Keratinocyte (primary cell): ENCODE measurements around the gene EXOC4. TPM values are rescaled to one million over a fixed set of nuclear protein-coding genes. Genes with fewer than 3 reads are reported as not detected.

Source experiments
- DNase-seq: peaks from one replicate; pipeline ENCODE4 v3.0.0-alpha.2; 2011; ENCODE audit warnings: low read depth, missing footprints, low spot score
- FAIRE-seq: peaks from 2 replicates; lab custom pipeline; 2011; peaks lifted over from hg19 to GRCh38; lab: Jason Lieb, UNC
- H2AFZ ChIP-seq: 2 replicates; pipeline ENCODE4 v1.6.0; 2012; ENCODE audit warnings: low read length, control low read depth, inconsistent platforms; ENCODE audit not compliant: control insufficient read depth
- H3K27ac ChIP-seq: 2 replicates; pipeline ENCODE4 v1.5.1; 2011; ENCODE audit warnings: low read length; ENCODE audit not compliant: control insufficient read depth, insufficient read depth
- H3K27me3 ChIP-seq: 3 replicates; pipeline ENCODE4 v1.6.0; 2011; ENCODE audit warnings: low read length; ENCODE audit not compliant: control insufficient read depth, insufficient read depth; ENCODE audit errors: extremely low read depth
- H3K36me3 ChIP-seq, 2 experiments: 2 replicates in 1 of 2; 3 replicates in 1 of 2; pipeline ENCODE4 v1.5.1; 2011; ENCODE audit warnings: low read length in 2 of 2, mild to moderate bottlenecking in 1 of 2; ENCODE audit not compliant: control insufficient read depth in 2 of 2, insufficient read depth in 2 of 2; ENCODE audit errors: extremely low read depth in 1 of 2
- H3K4me1 ChIP-seq: 3 replicates; pipeline ENCODE4 v1.5.1; 2011; ENCODE audit warnings: low read length; ENCODE audit not compliant: control insufficient read depth, insufficient read depth; ENCODE audit errors: extremely low read depth
- H3K4me2 ChIP-seq: 3 replicates; pipeline ENCODE4 v1.6.0; 2011; ENCODE audit warnings: low read depth, low read length; ENCODE audit not compliant: control insufficient read depth, insufficient read depth; ENCODE audit errors: extremely low read depth
- H3K4me3 ChIP-seq, 3 experiments: fragments of 200-600 bp in 1 of 3; sonication (generic) in 1 of 3; 2 replicates in 2 of 3; 3 replicates in 1 of 3; pipeline ENCODE4 v1.5.1; 2011 to 2016; ENCODE audit warnings: low read length in 3 of 3, mild to moderate bottlenecking in 3 of 3, control low read depth in 2 of 3, inconsistent platforms in 1 of 3, low read depth in 1 of 3, mixed read lengths in 1 of 3, mixed run types in 1 of 3, moderate library complexity in 1 of 3; ENCODE audit not compliant: control insufficient read depth in 2 of 3, insufficient read depth in 2 of 3; ENCODE audit errors: extremely low read depth in 1 of 3
- H3K79me2 ChIP-seq: 2 replicates; pipeline ENCODE4 v1.6.0; 2012; ENCODE audit warnings: low read length; ENCODE audit not compliant: control insufficient read depth, insufficient read depth
- H3K9ac ChIP-seq: 3 replicates; pipeline ENCODE4 v1.6.0; 2011; ENCODE audit warnings: low read length; ENCODE audit not compliant: control insufficient read depth, insufficient read depth; ENCODE audit errors: extremely low read depth
- H3K9me1 ChIP-seq: 3 replicates; pipeline ENCODE4 v1.6.0; 2011; ENCODE audit warnings: low read length; ENCODE audit not compliant: control insufficient read depth, insufficient read depth; ENCODE audit errors: extremely low read depth
- H3K9me3 ChIP-seq: 2 replicates; pipeline ENCODE4 v1.5.1; 2012; ENCODE audit warnings: low read depth, low read length; ENCODE audit not compliant: control insufficient read depth
- H4K20me1 ChIP-seq: 3 replicates; pipeline ENCODE4 v1.6.0; 2011; ENCODE audit warnings: low read length; ENCODE audit not compliant: control insufficient read depth, insufficient read depth; ENCODE audit errors: extremely low read depth
- EZH2 ChIP-seq: IDR thresholded peaks from one replicate; pipeline ENCODE4 v1.6.1; 2012; ENCODE audit warnings: inconsistent platforms, mild to moderate bottlenecking, low read length, moderate library complexity
- dilution Hi-C: fragments of 300-500 bp; cut with MboI; formaldehyde crosslinking; loops from one replicate; pipeline ENCODE4 v1.7.0; 2020; ENCODE audit warnings: low sequenced_read_pairs; ENCODE audit not compliant: extremely low pct_ligation_motif_present
- polyA plus RNA-seq, 5 experiments: library from polyadenylated mRNA; depleted of rRNA in 3 of 5; stranded (reverse) in 3 of 5; stranded (forward) in 1 of 5; unstranded in 1 of 5; fragments of >200 nt; gene quantifications; 1 replicate in 1 of 5; 2 replicates in 3 of 5; 3 replicates in 1 of 5; pipeline versions ENCODE4 v1.2.1 to v1.2.3, GENCODE V29; 2011 to 2012; ENCODE audit warnings: missing spikeins in 2 of 5, low read depth in 1 of 5, low replicate concordance in 1 of 5
- TF ChIP-seq, protein P1 (sequence below), 3 experiments: IDR thresholded peaks in 1 of 3; conservative IDR thresholded peaks in 1 of 3; optimal IDR thresholded peaks in 1 of 3; 2 replicates in 2 of 3; 3 replicates in 1 of 3; pipeline versions ENCODE3 to v1.5.1; 2011; ENCODE audit warnings: low read length in 3 of 3, mild to moderate bottlenecking in 3 of 3, moderate library complexity in 2 of 3, control low read depth in 1 of 3, inconsistent platforms in 1 of 3; ENCODE audit not compliant: insufficient read depth in 2 of 3; ENCODE audit errors: extremely low read depth in 1 of 3

EXOC4 gene
- polyA plus RNA-seq, 1 donor (not counting 4 experiments of a cell fraction or from before 2014, with no cell fraction given), result 52.6 TPM

- dilution Hi-C loops, result no loop called here
- no peaks in the 10 kb centered on the region for H3K4me1 ChIP-seq
- FAIRE-seq, result no peak
These were observed 370.8 kb downstream of the EXOC4 start for GRCh38 chr7:133623721-133624120.

DNA sequence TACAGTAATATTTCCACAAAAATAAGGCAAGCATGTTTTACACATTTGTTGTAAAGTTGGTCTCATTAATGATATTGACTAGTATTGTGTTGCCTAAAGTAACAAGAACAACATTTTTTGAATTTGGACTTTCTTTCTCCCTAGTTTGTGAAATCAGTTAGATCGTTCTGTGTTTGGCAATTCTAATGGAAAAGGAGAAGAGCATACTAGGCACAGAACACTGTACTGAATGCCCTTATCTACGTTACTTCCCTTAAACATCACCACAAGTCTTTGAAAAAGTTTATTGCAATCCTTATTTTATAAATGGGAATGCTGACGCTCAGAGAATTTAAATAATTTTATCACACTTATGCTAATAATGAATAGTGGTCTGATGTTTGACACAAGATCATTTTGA lies 372.2 kb downstream of the EXOC4 start:
- Histone ChIP-seq H3K27me3 (no peaks in the 10 kb centered on the region), H3K9me1 (no peaks in the 10 kb centered on the region), H4K20me1 (no peaks in the 10 kb centered on the region), H3K27ac (no peak overlapping the region), H3K4me2 (no peak overlapping the region), H3K9me3 (no peaks in the 10 kb centered on the region), H3K79me2 (no peaks in the 10 kb centered on the region), H3K4me3 (no peak overlapping the region), H3K9ac (no peak overlapping the region), H3K4me1 (no peaks in the 10 kb centered on the region), H3K36me3 (no peaks in the 10 kb centered on the region), H2AFZ (no peak overlapping the region)
- DNase-seq, result no peak
- dilution Hi-C loops, result no loop called here
- TF ChIP-seq, protein P1, sequence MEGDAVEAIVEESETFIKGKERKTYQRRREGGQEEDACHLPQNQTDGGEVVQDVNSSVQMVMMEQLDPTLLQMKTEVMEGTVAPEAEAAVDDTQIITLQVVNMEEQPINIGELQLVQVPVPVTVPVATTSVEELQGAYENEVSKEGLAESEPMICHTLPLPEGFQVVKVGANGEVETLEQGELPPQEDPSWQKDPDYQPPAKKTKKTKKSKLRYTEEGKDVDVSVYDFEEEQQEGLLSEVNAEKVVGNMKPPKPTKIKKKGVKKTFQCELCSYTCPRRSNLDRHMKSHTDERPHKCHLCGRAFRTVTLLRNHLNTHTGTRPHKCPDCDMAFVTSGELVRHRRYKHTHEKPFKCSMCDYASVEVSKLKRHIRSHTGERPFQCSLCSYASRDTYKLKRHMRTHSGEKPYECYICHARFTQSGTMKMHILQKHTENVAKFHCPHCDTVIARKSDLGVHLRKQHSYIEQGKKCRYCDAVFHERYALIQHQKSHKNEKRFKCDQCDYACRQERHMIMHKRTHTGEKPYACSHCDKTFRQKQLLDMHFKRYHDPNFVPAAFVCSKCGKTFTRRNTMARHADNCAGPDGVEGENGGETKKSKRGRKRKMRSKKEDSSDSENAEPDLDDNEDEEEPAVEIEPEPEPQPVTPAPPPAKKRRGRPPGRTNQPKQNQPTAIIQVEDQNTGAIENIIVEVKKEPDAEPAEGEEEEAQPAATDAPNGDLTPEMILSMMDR (optimal IDR thresholded peaks at IDR 0.05 in 1 of 3, IDR thresholded peaks at IDR 0.05 in 1 of 3, conservative IDR thresholded peaks at IDR 0.05 in 1 of 3; ENCODE audit: extremely low read depth in 1 of 3, insufficient read depth in 2 of 3, low read length in 3 of 3), result no peak
- TF ChIP-seq EZH2, result no peak
- FAIRE-seq, result no peak

More at GRCh38 chr7:133623721-133624120, 370.8 kb downstream of the EXOC4 start:
- H3K27me3 ChIP-seq, result no peaks in the 10 kb centered on the region
- no peak overlapping the region for H3K4me3 ChIP-seq
- H3K79me2 ChIP-seq, result no peaks in the 10 kb centered on the region
- no peak overlapping the region for H2AFZ ChIP-seq
- DNase-seq, result no peak
- no peaks in the 10 kb centered on the region for H3K36me3 ChIP-seq
- no peaks in the 10 kb centered on the region for H3K9me3 ChIP-seq
- no peak overlapping the region for H3K4me2 ChIP-seq
- H3K27ac ChIP-seq, result no peak overlapping the region
- no peaks in the 10 kb centered on the region for H4K20me1 ChIP-seq
- H3K9me1 ChIP-seq, result no peaks in the 10 kb centered on the region
- no peak overlapping the region for H3K9ac ChIP-seq
- no peak for TF ChIP-seq EZH2
- TF ChIP-seq, protein P1 (optimal IDR thresholded peaks at IDR 0.05 in 1 of 3, IDR thresholded peaks at IDR 0.05 in 1 of 3, conservative IDR thresholded peaks at IDR 0.05 in 1 of 3; ENCODE audit: extremely low read depth in 1 of 3, insufficient read depth in 2 of 3, low read length in 3 of 3), result no peak
